Tongue (tissue), 2 donors: ENCODE results near the gene PHF2. TPM values are rescaled to one million over a fixed set of nuclear protein-coding genes. Genes with fewer than 3 reads are reported as not detected.

Source experiments
- DNase-seq: peaks from one replicate; pipeline ENCODE4 v3.0.0-alpha.2; 2015
- total RNA-seq: library from RNA; depleted of rRNA; stranded (reverse); fragments of >200 nt; gene quantifications from one replicate; pipeline ENCODE4 v1.2.3, GENCODE V29; 2014

PHF2 gene
- total RNA-seq, 1 donor from 2014 or later = 36.2 TPM

- DNase-seq = no peak
Measured at GRCh38 chr9:93568169-93568568, 8.2 kb upstream of the PHF2 start.

DNA sequence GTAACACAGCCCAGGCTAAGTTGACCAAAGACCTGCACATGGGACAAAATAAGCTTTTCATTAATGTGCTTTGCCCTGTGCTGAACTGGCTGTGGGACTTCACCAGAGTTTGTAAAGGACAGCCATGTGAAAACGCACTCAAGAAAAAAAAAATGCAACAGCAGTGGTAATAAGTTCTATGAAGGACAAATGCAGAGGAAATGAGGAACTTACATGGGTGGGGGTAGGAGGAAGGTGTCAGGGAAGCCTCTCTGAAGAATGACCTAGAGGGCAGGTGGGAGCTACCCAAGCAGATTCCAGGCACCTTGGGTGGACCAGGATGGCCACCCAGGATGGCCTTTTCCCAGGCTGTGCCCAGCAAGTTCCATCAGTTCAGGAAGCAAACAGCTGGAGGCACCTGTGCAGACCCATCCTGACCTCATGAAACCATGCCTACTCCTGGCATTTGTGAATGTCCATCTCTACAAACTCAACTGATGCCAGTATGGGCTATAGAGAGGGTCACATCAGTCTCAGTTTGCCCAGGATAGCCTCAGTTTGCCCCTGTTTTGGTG, 6.7 kb upstream of the PHF2 start:
- DNase-seq = no peak

DNA sequence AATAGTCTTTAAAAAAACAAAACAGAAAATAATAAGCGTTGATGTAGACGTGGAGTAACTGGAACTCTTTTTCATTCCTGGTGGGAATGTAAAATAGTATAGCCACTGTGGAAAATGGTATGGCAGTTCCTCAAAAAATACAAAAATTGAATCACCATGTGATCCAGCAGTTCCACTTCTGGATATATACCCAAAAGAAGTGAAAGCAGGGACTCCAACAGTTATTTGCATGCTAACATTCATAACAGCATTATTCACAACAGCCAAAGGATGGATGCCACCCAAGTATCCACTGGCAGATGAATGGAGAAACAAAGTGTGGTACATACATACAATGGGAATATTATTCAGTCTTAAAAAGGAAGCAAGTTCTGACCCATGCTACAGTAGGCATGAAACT, 4.2 kb upstream of the PHF2 start:
- no peak for DNase-seq

- DNase-seq = no peak
Measured at GRCh38 chr9:93572636-93573515, 3.5 kb upstream of the PHF2 start.

DNA sequence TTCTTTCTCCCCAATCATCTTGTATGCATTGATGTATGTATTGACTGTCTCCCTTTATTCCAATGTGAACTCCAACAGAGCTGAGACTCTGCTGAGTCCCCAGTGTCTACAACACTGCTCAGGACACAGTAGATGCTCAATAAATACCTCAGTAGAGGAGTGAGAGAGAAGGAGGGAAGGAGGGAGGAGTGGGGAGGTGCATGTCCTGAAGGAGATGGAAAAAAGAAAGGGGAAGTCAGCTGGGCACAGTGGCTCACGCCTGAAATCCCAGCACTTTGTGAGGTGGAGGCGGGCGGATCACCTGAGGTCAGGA, 2.9 kb upstream of the PHF2 start:
- DNase-seq = no peak

DNA sequence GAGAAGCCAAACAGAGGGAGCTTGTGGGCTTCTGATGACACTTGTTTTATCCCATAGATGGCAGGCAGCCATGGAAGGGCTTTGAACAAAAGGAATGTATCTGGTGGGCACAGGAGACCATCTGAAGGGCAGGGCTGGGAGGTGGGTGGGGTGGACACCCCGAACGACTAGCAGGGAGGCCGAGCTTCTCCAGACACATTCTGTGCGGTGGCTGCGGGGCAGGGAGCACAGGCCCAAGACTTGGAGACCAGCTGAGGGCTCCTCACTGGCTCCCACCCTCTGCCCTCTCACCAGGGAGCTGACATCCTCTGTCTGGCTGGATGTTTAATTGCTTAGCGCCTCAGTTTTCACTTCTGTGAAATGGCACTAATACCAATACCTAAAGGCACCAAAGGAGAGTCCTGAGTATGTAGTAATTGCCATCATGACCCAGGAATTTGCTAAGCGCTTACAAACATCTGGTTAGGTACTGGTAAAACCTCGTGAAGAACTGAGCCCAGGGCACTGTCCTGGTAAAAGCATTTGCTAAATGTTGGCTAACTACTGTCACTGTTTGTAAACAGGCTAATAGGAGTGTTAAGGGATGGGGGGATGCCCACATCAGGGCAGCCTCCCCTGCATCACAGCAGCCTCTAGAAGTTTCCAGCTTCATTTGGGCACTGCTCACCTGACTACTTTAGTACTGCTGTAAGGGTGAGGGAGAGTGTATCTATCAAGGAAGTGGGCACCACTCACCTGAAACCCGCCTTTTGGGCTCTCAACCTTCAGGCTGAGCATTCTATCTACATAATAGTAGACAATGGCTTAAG, 2.1 kb upstream of the PHF2 start:
- DNase-seq = no peak

- DNase-seq = no peak
Measured at GRCh38 chr9:93574900-93575795, 1.2 kb upstream of the PHF2 start.

GRCh38 chr9:93575796-93576257, 557 bp upstream of the PHF2 start:
- peak; percentile 57 for DNase-seq

GRCh38 chr9:93577078-93577974, 942 bp downstream of the PHF2 start:
- DNase-seq = peak; percentile 43

GRCh38 chr9:93577975-93578682, 1.7 kb downstream of the PHF2 start:
- DNase-seq = no peak

DNA sequence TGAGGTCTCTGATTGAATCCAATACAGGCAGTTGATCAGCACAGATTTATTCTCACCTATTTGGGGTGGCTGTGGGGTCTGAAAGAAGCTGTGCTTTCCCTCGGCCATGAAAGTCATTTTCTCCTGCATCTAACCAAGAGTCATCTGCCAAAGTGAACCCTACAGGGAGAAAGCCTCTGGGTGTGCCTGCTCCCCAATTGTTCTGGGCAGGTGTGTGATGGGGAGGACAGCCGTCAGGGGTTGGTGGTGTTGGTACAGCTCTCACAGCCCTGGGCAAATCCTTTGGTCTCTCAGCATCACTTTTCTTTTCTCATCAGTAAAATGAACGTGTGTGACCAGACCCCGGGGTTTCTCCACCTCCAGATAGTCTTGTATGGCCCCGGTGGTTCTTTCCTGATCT, 2.5 kb downstream of the PHF2 start:
- no peak for DNase-seq

GRCh38 chr9:93579711-93580516, 3.5 kb downstream of the PHF2 start:
- no peak for DNase-seq

GRCh38 chr9:93580654-93581380, 4.4 kb downstream of the PHF2 start:
- DNase-seq = no peak

GRCh38 chr9:93582115-93582514, 5.7 kb downstream of the PHF2 start:
- DNase-seq = no peak

- DNase-seq = no peak
Measured at GRCh38 chr9:93582550-93582949, 6.2 kb downstream of the PHF2 start.

DNA sequence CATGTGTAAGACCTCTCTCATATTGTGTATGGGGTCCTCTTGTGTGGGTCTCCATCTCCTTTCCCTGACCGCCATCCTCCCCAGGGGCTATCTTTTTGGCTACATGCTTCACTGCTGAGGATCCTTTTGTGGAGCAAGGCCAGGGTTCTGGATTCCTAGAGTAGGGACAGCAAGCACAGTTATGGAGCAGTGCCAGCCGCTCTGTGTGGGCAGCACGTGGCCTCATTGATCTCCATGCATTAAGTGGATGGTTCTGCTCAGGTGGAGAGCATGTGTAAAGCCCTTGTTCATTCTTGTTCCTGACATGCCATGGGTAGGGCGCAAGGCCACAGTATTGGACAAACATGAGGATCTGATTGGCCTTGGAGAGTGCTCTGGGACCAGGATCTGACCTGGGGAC, 8.9 kb downstream of the PHF2 start:
- DNase-seq = no peak

GRCh38 chr9:93585695-93586094, 9.3 kb downstream of the PHF2 start:
- no peak for DNase-seq

DNA sequence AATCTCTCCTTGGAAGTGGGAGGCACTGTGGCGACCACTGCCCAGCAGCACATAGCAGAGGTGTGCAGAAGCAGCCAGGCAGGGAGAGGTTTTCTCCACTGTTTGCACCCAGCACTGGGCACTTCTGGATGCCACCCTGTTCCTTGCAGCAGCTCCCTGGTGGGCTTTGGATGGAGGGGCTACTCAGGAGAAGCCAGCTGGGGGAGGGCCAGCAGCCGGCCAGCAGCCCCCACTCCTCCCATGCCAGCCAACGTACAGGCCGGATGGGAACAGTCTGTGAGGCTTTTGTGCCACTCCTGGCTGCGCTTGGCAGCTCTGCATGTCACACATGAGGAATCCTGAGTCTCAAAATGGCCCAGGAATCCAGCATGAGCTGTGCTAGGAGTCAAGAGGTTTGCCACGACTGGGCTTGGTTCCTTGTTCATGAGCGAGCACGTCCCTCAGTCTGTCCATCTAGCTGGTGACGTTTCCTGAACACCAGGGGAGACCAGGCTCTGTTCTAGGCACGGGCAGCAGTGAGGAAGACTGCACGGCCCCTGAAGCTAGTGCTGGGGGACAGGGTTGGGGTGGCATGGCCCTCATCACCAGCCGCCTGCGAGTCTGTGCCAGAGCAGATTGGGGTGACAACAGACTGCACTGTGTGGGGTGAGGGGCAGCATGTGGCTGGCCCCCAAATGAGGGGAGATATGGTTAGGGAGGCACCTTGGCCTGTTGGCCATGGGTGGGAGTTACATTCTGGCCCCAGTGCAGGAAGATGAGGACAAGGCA, 10.1 kb downstream of the PHF2 start:
- no peak for DNase-seq
